RWPE2 (cell line): ENCODE results near the gene MTR.

Source experiments
- ATAC-seq: fragments of 200-7000 bp; cut with Tn5 transposase; 3 replicates; pipeline ENCODE4 v1.9.1; 2021; ENCODE audit warnings: low read depth
- DNase-seq: peaks from one replicate; pipeline ENCODE4 v3.0.0-alpha.2; 2020; ENCODE audit warnings: low spot score
- H3K27ac ChIP-seq: fragments of 450-650 bp; 2 replicates; pipeline ENCODE4 v1.5.1; 2017; ENCODE audit warnings: mild to moderate bottlenecking; ENCODE audit not compliant: poor library complexity, severe bottlenecking
- H3K27me3 ChIP-seq: fragments of 250-450 bp; sonication (Bioruptor Pico); 2 replicates; pipeline ENCODE4 v1.5.1; 2021; ENCODE audit warnings: mild to moderate bottlenecking, moderate library complexity; ENCODE audit not compliant: insufficient read depth, poor library complexity, severe bottlenecking
- H3K36me3 ChIP-seq: fragments of 250-450 bp; sonication (Bioruptor Pico); 2 replicates; pipeline ENCODE4 v1.5.1; 2020; ENCODE audit warnings: low read depth, mild to moderate bottlenecking, moderate library complexity
- H3K4me1 ChIP-seq: fragments of 250-450 bp; sonication (Bioruptor Pico); 2 replicates; pipeline ENCODE4 v1.5.1; 2021; ENCODE audit warnings: mild to moderate bottlenecking, moderate library complexity; ENCODE audit not compliant: insufficient read depth, poor library complexity, severe bottlenecking
- H3K4me3 ChIP-seq: fragments of 250-450 bp; sonication (Bioruptor Pico); 2 replicates; pipeline ENCODE4 v1.5.1; 2021; ENCODE audit warnings: mild to moderate bottlenecking, moderate library complexity; ENCODE audit not compliant: severe bottlenecking
- H3K9me3 ChIP-seq: fragments of 250-450 bp; sonication (Bioruptor Pico); 2 replicates; pipeline ENCODE4 v1.5.1; 2021; ENCODE audit warnings: mild to moderate bottlenecking, moderate library complexity; ENCODE audit not compliant: severe bottlenecking
- TF ChIP-seq, protein P1 (sequence below): fragments of 450-650 bp; IDR thresholded peaks from one replicate; pipeline ENCODE4 v1.5.1; 2017; ENCODE audit warnings: mild to moderate bottlenecking, moderate library complexity; ENCODE audit not compliant: poor library complexity, severe bottlenecking

MTR gene

DNA sequence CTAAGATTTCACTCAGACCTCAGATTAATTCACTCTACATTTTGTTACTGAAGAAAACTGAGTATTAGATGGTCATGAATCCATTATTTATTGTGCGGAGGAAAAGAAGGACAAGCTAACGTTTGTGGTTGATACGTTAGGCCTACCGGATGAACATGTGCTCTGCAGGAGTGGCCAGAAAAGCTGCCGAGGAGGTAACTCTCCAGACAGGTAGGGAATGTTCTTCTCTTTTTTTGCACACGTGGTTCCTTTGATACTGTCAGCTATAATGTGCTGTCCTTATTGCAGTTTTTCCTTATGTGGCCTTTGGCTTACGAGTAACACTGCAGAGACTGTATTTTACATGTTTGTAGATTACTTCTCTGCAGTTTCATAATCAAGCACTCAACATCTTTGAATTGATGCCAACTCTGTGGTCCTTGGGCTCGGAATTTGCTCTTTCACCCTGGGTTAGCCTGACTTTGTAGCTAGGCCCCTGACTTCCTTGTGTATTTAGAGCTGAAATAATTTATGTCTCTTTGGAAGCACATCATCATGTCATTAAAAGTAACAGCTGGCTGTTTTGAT lies 13.6 kb downstream of the MTR start:
- Histone ChIP-seq H3K27me3 (no peaks in the 10 kb centered on the region), H3K36me3 (peaks cover 56% of the 10 kb centered on the region), H3K27ac (no peak overlapping the region), H3K4me3 (no peak overlapping the region), H3K4me1 (no peaks in the 10 kb centered on the region), H3K9me3 (no peaks in the 10 kb centered on the region)
- DNase-seq (no peak), ATAC-seq (no peak)
- TF ChIP-seq, protein P1, sequence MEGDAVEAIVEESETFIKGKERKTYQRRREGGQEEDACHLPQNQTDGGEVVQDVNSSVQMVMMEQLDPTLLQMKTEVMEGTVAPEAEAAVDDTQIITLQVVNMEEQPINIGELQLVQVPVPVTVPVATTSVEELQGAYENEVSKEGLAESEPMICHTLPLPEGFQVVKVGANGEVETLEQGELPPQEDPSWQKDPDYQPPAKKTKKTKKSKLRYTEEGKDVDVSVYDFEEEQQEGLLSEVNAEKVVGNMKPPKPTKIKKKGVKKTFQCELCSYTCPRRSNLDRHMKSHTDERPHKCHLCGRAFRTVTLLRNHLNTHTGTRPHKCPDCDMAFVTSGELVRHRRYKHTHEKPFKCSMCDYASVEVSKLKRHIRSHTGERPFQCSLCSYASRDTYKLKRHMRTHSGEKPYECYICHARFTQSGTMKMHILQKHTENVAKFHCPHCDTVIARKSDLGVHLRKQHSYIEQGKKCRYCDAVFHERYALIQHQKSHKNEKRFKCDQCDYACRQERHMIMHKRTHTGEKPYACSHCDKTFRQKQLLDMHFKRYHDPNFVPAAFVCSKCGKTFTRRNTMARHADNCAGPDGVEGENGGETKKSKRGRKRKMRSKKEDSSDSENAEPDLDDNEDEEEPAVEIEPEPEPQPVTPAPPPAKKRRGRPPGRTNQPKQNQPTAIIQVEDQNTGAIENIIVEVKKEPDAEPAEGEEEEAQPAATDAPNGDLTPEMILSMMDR = no peak

DNA sequence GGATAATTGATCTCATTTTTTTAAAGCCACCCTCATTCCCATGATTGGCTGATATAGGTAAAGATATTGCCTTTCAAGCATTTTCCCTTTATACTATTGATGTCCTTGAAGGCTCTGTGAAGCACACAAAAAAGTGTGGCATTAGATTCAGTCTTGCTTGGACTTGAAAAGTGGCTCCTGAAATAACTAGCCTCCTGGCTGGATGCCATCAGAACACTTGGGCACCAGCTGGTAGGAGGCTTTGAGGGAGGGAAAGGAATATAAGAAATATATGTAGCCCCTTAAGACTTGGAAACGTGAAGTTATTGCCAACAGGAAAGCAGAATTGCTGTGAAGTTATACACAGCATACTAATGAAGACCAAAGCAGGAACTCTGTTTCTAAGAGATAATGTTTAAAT lies 14.1 kb downstream of the MTR start:
- Histone ChIP-seq H3K4me1 (no peaks in the 10 kb centered on the region), H3K4me3 (no peak overlapping the region), H3K36me3 (peaks cover 58% of the 10 kb centered on the region), H3K27me3 (no peaks in the 10 kb centered on the region), H3K27ac (no peak overlapping the region), H3K9me3 (no peaks in the 10 kb centered on the region)
- DNase-seq (no peak), ATAC-seq (no peak)
- TF ChIP-seq, protein P1 = no peak

DNA sequence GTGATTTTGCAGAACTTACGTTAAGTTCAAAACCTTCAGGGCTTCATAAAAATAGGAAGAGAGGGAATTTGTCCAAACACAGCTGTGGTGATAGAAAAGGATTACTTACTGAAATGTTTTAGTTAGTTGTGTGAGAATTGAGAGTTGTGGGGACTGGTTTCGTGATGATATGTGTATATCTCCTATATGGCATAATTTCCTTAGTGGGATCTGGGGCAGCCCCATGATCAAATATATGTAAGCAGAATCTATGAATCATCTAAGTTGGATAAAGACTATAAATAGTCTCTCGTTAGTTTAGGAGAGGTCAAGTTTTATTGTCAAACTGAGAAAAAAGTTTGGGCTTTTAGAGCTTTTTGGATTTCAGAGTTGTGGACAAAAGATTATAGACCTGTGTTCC lies 14.9 kb downstream of the MTR start:
- Histone ChIP-seq H3K27me3 (no peaks in the 10 kb centered on the region), H3K27ac (no peak overlapping the region), H3K4me1 (no peaks in the 10 kb centered on the region), H3K4me3 (no peak overlapping the region), H3K36me3 (peaks cover 63% of the 10 kb centered on the region), H3K9me3 (no peaks in the 10 kb centered on the region)
- ATAC-seq = no peak
- no peak for DNase-seq
- TF ChIP-seq, protein P1 = no peak

DNA sequence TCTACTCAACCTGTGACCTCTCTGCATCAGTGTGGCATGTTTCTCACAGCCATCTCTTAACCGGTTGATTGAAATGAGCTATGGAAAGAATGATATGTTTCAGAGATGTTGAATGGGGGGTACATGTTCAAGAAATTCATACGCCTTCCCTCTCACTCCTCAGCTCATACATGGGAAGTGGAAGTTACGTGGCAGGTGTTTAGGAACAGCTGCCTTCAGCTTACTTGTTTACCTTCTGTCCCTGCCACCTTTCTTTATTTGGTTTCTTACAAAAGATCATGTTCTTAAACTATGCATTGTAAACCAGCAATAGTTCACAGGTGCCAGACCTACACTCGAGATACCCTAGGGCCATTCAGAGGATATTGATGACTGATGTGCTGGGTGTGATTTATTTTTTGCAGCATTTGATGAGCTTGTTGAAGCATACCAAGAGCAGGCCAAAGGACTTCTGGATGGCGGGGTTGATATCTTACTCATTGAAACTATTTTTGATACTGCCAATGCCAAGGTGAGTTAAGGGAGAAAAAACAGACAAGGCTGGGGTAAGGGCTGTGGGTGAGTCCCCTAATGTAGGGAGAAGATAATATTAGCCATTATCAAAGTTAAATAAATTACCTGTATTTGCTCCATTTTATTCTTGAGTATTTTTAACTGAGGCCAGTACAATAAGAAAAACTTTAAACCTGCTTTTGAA lies 17.4 kb downstream of the MTR start:
- no peaks in the 10 kb centered on the region for H3K4me1 ChIP-seq
- peaks cover 70% of the 10 kb centered on the region for H3K36me3 ChIP-seq
- DNase-seq (no peak), ATAC-seq (no peak)
- no peak overlapping the region for H3K4me3 ChIP-seq
- no peaks in the 10 kb centered on the region for H3K9me3 ChIP-seq
- TF ChIP-seq, protein P1 = no peak
- H3K27me3 ChIP-seq = no peaks in the 10 kb centered on the region
- H3K27ac ChIP-seq = no peak overlapping the region

DNA sequence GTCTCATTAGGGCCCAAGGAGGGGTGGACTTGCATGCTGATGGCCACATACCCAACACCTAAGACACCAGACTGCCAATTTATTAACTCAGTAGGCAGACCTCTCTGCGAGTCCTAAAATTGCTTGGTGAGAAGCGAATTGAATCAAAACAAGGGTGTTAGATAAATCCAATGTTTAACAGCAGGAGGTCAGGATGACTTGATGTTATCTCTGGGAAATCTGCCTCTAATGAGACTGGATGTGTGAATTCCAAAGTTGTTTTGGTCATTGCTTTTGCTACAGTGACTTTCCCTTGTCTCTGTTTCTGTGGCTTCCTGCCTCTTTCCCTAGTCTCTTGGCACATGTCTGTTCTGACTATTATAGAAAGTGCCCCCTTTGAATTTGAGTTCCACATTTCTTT lies 20.8 kb downstream of the MTR start:
- H3K4me3 ChIP-seq = no peak overlapping the region
- H3K27ac ChIP-seq = no peak overlapping the region
- no peaks in the 10 kb centered on the region for H3K4me1 ChIP-seq
- TF ChIP-seq, protein P1 = no peak
- no peaks in the 10 kb centered on the region for H3K9me3 ChIP-seq
- no peak for ATAC-seq
- DNase-seq = no peak
- H3K36me3 ChIP-seq = peaks cover 50% of the 10 kb centered on the region
- H3K27me3 ChIP-seq = no peaks in the 10 kb centered on the region
